ENCODE results near the gene SLC51A. TPM values are rescaled to one million over a fixed set of nuclear protein-coding genes. Genes with fewer than 3 reads are reported as not detected.
"Not testable (repeated sequence)": the region's sequence is repeated elsewhere in the genome, so short reads cannot be mapped to it uniquely, and the experiment has no call there.

The SLC51A gene
- total and polyA plus RNA-seq, 8 donors: 1.2 to 10.4 (median 7.9) TPM; not detected in 1

- peaks cover 0 to 21% of the 10 kb centered on the region in 2 donors for H3K4me1 ChIP-seq
- TF ChIP-seq, protein P1, sequence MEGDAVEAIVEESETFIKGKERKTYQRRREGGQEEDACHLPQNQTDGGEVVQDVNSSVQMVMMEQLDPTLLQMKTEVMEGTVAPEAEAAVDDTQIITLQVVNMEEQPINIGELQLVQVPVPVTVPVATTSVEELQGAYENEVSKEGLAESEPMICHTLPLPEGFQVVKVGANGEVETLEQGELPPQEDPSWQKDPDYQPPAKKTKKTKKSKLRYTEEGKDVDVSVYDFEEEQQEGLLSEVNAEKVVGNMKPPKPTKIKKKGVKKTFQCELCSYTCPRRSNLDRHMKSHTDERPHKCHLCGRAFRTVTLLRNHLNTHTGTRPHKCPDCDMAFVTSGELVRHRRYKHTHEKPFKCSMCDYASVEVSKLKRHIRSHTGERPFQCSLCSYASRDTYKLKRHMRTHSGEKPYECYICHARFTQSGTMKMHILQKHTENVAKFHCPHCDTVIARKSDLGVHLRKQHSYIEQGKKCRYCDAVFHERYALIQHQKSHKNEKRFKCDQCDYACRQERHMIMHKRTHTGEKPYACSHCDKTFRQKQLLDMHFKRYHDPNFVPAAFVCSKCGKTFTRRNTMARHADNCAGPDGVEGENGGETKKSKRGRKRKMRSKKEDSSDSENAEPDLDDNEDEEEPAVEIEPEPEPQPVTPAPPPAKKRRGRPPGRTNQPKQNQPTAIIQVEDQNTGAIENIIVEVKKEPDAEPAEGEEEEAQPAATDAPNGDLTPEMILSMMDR (IDR thresholded peaks at IDR 0.05): no peak
- no peak for DNase-seq
- peak overlapping the region in 1 of 2 donors; percentile 77 for H3K27ac ChIP-seq
- no peaks in the 10 kb centered on the region for H3K27me3 ChIP-seq
- no peak overlapping the region for H3K4me3 ChIP-seq
- H3K9me3 ChIP-seq: no peaks in the 10 kb centered on the region
- no peaks in the 10 kb centered on the region for H3K36me3 ChIP-seq
- ATAC-seq: no peak
- intact Hi-C loops (cut with DNase I): no loop called here
These were observed 37.3 kb upstream of the SLC51A start for GRCh38 chr3:196178993-196179379.

GRCh38 chr3:196179380-196180308 is 36.7 kb upstream of the SLC51A start:
- H3K4me1 ChIP-seq: peaks cover 0 to 21% of the 10 kb centered on the region in 2 donors
- H3K27ac ChIP-seq: peak overlapping the region in 1 of 2 donors; percentile 77
- TF ChIP-seq, protein P1 (IDR thresholded peaks at IDR 0.05): no peak
- intact Hi-C loops (cut with DNase I): no loop called here
- H3K27me3 ChIP-seq: no peaks in the 10 kb centered on the region
- H3K36me3 ChIP-seq: no peaks in the 10 kb centered on the region
- peak in 1 of 4 donors; percentile 80 for DNase-seq
- H3K4me3 ChIP-seq: no peak overlapping the region
- no peaks in the 10 kb centered on the region for H3K9me3 ChIP-seq
- peak; percentile 74 for ATAC-seq

DNA sequence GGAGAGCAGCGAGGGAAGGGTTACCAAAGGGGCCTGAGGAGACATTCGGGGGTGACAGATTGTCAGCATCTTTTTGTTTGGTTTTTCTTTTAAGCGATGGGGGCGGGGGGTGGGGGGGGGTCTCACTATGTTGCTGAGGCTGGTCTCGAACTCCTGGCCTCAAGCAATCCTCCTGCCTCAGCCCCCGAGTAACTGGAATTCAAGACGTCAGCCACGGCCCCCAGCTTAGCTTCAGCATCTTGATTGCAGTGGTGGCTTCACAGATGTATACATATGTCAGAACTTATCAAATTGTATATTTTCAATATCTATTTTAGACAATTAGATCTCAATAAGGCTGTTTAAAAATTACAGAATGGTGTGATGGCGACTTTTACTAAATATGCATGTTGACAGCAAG is 36.0 kb upstream of the SLC51A start:
- peak in 1 of 4 donors; percentile 11 for DNase-seq
- no peaks in the 10 kb centered on the region for H3K9me3 ChIP-seq
- no peaks in the 10 kb centered on the region for H3K36me3 ChIP-seq
- H3K27me3 ChIP-seq: no peaks in the 10 kb centered on the region
- no peak for ATAC-seq
- intact Hi-C loops (cut with DNase I): no loop called here
- peaks cover 0 to 21% of the 10 kb centered on the region in 2 donors for H3K4me1 ChIP-seq
- no peak overlapping the region for H3K4me3 ChIP-seq
- peak overlapping the region in 1 of 2 donors; percentile 77 for H3K27ac ChIP-seq
- TF ChIP-seq, protein P1 (IDR thresholded peaks at IDR 0.05): no peak

GRCh38 chr3:196181127-196181546 is 35.2 kb upstream of the SLC51A start:
- no peak for ATAC-seq
- no peak overlapping the region for H3K27ac ChIP-seq
- H3K4me3 ChIP-seq: no peak overlapping the region
- peaks cover 0 to 21% of the 10 kb centered on the region in 2 donors for H3K4me1 ChIP-seq
- peak in 1 of 4 donors; percentile 33 for DNase-seq
- intact Hi-C loops (cut with DNase I): no loop called here
- H3K27me3 ChIP-seq: no peaks in the 10 kb centered on the region
- TF ChIP-seq, protein P1 (IDR thresholded peaks at IDR 0.05): no peak
- H3K36me3 ChIP-seq: no peaks in the 10 kb centered on the region
- H3K9me3 ChIP-seq: no peaks in the 10 kb centered on the region

DNA sequence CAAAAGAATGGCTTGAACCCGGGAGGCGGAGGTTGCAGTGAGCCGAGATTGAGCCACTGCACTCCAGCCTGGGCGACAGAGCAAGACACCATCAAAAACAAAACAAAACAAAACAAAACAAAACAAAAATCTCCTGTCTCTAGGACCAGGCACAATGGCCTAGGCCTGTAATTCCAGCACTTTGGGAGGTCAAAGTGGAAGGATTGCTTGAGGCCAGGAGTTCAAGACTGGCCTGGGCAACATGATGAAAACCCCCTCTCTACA is 32.2 kb upstream of the SLC51A start:
- H3K4me3 ChIP-seq; H3K27me3 ChIP-seq; H3K27ac ChIP-seq; H3K9me3 ChIP-seq; intact Hi-C loops (cut with DNase I); DNase-seq; ATAC-seq; H3K36me3 ChIP-seq: not testable (repeated sequence)
- peaks cover 8 to 30% of the 10 kb centered on the region in 2 donors for H3K4me1 ChIP-seq

Measured in left lung (tissue), 10 donors.